ENCODE data around the gene SMARCC2. TPM values are rescaled to one million over a fixed set of nuclear protein-coding genes. Genes with fewer than 3 reads are reported as not detected.
A peak's percentile ranks its signal among the peaks of the same experiment; 100 is the strongest.

The SMARCC2 gene
- total RNA-seq, 1 donor from 2014 or later = 164 TPM

DNA sequence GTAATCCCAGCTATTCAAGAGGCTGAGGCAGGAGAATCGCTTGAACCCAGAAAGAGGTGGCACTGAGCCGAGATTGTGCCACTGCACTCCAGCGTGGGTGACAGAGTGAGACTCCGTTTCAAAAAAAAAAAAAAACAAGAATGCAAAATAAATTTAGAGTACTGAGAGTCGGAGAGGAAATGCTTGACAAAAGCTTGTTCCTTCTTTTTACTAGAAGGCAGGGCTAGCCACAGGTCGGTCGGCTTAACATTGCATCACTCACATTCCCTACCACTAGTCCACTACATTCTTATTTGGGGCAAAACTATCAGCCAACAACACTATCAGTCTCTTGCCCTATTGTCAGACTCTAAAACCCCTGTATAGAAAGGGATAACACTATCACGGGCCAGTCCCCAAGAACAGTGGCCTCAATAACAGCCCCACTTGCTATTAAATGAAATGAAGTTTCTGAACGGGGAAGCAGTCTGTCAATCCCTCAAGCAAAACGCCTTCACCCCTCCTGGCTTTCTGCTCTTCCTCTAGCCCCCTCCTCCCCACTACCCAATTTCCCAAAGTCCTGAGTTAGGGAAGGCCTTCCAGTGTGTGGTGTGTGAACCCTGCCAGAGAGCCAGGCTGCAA, 31.4 kb upstream of the SMARCC2 start:
- Mint-ChIP-seq H3K27me3 (ENCODE audit: low read depth) (no peaks in the 10 kb centered on the region), H3K4me3 (peak overlapping the region; percentile 100), H3K36me3 (ENCODE audit: low read depth) (peaks cover 4% of the 10 kb centered on the region), H3K9me3 (no peaks in the 10 kb centered on the region), H3K27ac (ENCODE audit: unreplicated experiment) (peak overlapping the region; percentile 95), H3K4me1 (peaks cover 46% of the 10 kb centered on the region)
- TF ChIP-seq, protein P1, sequence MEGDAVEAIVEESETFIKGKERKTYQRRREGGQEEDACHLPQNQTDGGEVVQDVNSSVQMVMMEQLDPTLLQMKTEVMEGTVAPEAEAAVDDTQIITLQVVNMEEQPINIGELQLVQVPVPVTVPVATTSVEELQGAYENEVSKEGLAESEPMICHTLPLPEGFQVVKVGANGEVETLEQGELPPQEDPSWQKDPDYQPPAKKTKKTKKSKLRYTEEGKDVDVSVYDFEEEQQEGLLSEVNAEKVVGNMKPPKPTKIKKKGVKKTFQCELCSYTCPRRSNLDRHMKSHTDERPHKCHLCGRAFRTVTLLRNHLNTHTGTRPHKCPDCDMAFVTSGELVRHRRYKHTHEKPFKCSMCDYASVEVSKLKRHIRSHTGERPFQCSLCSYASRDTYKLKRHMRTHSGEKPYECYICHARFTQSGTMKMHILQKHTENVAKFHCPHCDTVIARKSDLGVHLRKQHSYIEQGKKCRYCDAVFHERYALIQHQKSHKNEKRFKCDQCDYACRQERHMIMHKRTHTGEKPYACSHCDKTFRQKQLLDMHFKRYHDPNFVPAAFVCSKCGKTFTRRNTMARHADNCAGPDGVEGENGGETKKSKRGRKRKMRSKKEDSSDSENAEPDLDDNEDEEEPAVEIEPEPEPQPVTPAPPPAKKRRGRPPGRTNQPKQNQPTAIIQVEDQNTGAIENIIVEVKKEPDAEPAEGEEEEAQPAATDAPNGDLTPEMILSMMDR (conservative IDR thresholded peaks at IDR 0.05) = no peak
- no peak for DNase-seq (ENCODE audit: low read depth, low spot score)

DNA sequence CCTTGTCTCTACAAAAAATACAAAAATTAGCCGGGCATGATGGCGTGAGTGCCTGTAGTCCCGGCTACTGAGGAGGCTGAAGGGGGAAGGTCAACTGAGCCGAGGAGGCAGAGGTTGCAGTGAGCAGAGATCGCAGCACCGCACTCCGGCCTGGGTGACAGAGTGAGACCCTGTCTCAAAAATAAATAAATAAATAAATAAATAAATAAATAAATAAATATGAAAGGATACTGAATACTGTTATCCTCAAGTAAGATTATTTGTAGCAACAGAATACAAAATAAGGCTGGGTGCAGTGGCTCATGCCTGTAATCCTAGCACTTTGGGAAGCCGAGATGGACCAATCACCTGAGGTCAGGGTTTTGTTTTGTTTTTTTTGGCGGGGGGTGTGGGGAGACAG, 30.6 kb upstream of the SMARCC2 start:
- Mint-ChIP-seq H3K9me3 (no peaks in the 10 kb centered on the region), H3K27ac (ENCODE audit: unreplicated experiment) (no peak overlapping the region)

DNA sequence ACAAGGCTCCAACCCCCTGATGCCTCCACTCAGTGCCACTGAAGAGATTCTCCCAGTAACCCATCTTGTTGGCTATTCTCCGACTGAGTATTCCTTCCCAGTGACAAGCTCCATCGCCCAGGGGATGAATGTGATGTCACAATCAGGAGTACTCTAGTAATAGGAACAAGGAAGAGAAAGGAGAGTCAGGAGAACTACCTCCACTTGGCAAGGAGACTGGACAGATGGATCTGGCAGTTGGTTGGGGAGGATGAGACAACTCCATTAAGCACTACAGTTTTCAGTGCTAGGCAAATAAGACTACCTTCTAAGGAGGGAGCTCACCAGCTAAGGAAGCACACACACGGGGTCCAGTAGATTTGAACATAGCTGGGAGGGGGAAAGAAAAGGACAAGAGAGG, 27.2 kb upstream of the SMARCC2 start:
- H3K4me3 Mint-ChIP-seq = peak overlapping the region; percentile 72
- no peak overlapping the region for H3K27ac Mint-ChIP-seq (ENCODE audit: unreplicated experiment)
- H3K27me3 Mint-ChIP-seq (ENCODE audit: low read depth) = no peaks in the 10 kb centered on the region
- peaks cover 11% of the 10 kb centered on the region for H3K4me1 Mint-ChIP-seq
- TF ChIP-seq, protein P1 (conservative IDR thresholded peaks at IDR 0.05) = no peak
- H3K9me3 Mint-ChIP-seq = no peaks in the 10 kb centered on the region
- H3K36me3 Mint-ChIP-seq (ENCODE audit: low read depth) = peaks cover 15% of the 10 kb centered on the region
- DNase-seq (ENCODE audit: low read depth, low spot score) = no peak

More for the DNA sequence above, 30.6 kb upstream of the SMARCC2 start:
- TF ChIP-seq, protein P1 (conservative IDR thresholded peaks at IDR 0.05) = no peak
- peak overlapping the region; percentile 74 for H3K4me3 Mint-ChIP-seq
- peaks cover 38% of the 10 kb centered on the region for H3K4me1 Mint-ChIP-seq
- no peak for DNase-seq (ENCODE audit: low read depth, low spot score)
- H3K36me3 Mint-ChIP-seq (ENCODE audit: low read depth) = peaks cover 9% of the 10 kb centered on the region
- no peaks in the 10 kb centered on the region for H3K27me3 Mint-ChIP-seq (ENCODE audit: low read depth)

DNA sequence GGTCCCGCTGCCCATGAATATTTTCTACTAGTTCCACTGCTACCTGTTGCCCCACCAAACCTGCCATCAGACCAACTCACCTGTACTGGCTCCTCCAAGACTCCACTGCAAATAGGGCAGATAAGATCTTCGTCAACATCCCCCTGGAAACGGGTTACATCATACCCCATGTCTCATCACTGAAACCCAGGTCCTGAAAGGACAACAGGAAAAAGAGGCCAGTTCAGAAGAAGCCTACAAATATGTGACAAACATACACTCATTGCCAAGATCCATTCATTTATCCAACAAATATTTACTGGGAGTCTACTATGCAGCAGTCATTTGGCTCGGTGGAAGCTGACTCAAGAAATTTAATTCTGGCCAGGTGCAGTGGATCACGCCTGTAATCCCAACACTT, 24.6 kb upstream of the SMARCC2 start:
- Mint-ChIP-seq H3K36me3 (ENCODE audit: low read depth) (peaks cover 23% of the 10 kb centered on the region), H3K27me3 (ENCODE audit: low read depth) (no peaks in the 10 kb centered on the region), H3K9me3 (no peaks in the 10 kb centered on the region), H3K27ac (ENCODE audit: unreplicated experiment) (no peak overlapping the region), H3K4me3 (peak overlapping the region; percentile 57), H3K4me1 (no peaks in the 10 kb centered on the region)
- TF ChIP-seq, protein P1 (conservative IDR thresholded peaks at IDR 0.05) = no peak
- no peak for DNase-seq (ENCODE audit: low read depth, low spot score)

DNA sequence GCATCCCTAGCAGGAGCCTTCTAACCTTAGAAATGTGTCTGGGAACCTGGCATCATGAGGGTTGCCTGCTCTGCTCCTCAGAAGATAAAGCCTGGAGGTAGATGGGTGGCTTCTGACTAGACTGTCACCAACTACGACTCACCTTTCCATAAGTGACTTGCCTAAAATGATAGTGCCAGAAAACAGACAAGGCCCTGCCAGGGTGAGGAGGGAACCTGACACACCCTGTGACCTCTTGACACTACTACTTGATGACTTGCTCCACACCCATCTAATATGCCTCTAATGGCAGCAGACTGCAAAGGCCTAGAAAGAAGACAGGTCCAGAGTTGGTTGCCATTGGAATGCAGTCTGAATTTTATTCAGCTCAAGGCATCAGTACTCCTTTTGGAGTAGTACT, 23.1 kb upstream of the SMARCC2 start:
- H3K36me3 Mint-ChIP-seq (ENCODE audit: low read depth) = peaks cover 28% of the 10 kb centered on the region

More for the DNA sequence above, 23.1 kb upstream of the SMARCC2 start:
- Mint-ChIP-seq H3K9me3 (no peaks in the 10 kb centered on the region), H3K27me3 (ENCODE audit: low read depth) (no peaks in the 10 kb centered on the region), H3K27ac (ENCODE audit: unreplicated experiment) (no peak overlapping the region), H3K4me1 (no peaks in the 10 kb centered on the region), H3K4me3 (no peak overlapping the region)
- no peak for DNase-seq (ENCODE audit: low read depth, low spot score)
- TF ChIP-seq, protein P1 (conservative IDR thresholded peaks at IDR 0.05) = no peak

All from neural crest cell (in vitro differentiated cells).